HG03064 (cell line): ENCODE measurements around the gene MLIP.

Source experiments
- ATAC-seq: cut with Tn5 transposase; IDR thresholded peaks from one replicate; pipeline ENCODE4 v1.9.1; 2021; ENCODE audit warnings: low read depth; ENCODE audit not compliant: unreplicated experiment

The MLIP gene

DNA sequence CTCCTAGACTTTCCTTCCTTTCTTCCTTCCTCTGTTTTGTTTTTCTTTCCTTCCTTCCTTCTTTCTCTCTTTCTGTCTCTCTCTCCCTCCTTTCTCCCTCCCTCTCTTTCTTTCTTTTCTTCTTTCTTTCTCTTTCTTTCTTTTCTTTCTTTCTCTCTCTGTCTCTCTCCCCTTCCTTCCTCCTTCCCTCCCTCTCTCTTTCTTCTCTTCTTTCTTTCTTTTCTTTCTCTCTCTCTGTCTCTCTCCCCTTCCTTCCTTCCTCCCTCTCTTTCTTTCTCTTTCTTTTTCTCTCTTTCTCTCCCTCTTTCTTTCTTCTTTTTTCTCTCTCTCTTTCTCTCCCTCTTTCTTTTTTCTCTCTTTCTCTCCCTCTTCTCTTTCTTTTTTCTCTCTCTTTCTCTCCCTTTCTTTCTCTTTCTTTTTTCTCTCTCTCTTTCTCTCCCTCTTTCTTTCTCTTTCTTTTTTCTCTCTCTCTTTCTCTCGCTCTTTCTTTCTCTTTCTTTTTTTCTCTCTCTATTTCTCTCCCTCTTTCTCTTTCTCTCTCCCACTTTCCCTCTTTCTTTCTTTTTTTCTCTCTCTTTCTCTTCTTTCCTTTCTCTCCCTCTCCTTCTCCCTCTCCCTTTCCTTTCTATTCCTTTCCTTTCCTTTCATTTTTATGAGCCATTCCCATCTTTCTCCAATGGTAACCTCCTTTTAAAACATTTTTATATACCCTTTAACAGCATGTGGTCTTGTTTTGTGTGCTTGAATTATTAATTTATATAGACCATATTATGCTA is 199.3 kb downstream of the MLIP start:
- ATAC-seq = no peak

- no peak for ATAC-seq
Measured at GRCh38 chr6:54315656-54316055, 204.4 kb downstream of the MLIP start.
